ENCODE results near the gene ADGRG6. TPM values are rescaled to one million over a fixed set of nuclear protein-coding genes. Genes with fewer than 3 reads are reported as not detected.
A peak's percentile ranks its signal among the peaks of the same experiment; 100 is the strongest.

The ADGRG6 gene
- total RNA-seq, 1 experiment from 2014 or later: 259 TPM

DNA sequence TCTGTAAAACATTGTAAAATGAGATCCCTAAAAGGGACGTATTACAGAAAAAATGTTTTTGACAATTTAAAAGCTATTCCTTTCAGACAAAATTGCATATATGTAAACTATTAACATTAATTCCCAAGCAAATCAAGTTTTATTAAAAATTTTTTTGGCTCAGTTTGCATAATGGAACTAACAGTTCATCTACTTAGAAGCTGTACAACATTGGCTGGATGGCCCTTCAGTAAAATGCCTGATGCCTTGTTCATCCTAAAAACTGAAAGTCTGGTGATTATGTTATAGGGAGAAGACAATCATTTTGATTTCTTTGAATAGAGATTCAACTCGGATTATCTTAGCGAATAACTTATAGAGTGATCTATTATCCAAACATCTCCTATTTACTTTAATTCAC is 52.8 kb downstream of the ADGRG6 start:
- intact Hi-C loops (cut with micrococcal nuclease; ENCODE audit: unreplicated experiment) (no loop called here), in situ Hi-C loops (cut with HindIII; ENCODE audit: low pct_unique_long_range_greater_than_20kb, low sequenced_read_pairs) (no loop called here)
- H3K4me3 ChIP-seq (ENCODE audit: low read depth in 2 of 2, low read length in 2 of 2): no peak overlapping the region
- no TSS peak for BruUV-seq (replicated peaks)
- H3K36me3 ChIP-seq (ENCODE audit: control insufficient read depth, insufficient read depth, low read length): no peaks in the 10 kb centered on the region; the same call in 1 of the 2 replicates
- peaks cover 4% of the 10 kb centered on the region; the same call in 1 of the 2 replicates for H3K9me3 ChIP-seq (ENCODE audit: control insufficient read depth, insufficient read depth, low read depth, low read length)
- ChIA-PET POLR2A (no interaction called here), CTCF (no interaction called here)
- no peaks in the 10 kb centered on the region for H3K27me3 ChIP-seq (ENCODE audit: control insufficient read depth, insufficient read depth, low read length)
- TF ChIP-seq, protein P1, sequence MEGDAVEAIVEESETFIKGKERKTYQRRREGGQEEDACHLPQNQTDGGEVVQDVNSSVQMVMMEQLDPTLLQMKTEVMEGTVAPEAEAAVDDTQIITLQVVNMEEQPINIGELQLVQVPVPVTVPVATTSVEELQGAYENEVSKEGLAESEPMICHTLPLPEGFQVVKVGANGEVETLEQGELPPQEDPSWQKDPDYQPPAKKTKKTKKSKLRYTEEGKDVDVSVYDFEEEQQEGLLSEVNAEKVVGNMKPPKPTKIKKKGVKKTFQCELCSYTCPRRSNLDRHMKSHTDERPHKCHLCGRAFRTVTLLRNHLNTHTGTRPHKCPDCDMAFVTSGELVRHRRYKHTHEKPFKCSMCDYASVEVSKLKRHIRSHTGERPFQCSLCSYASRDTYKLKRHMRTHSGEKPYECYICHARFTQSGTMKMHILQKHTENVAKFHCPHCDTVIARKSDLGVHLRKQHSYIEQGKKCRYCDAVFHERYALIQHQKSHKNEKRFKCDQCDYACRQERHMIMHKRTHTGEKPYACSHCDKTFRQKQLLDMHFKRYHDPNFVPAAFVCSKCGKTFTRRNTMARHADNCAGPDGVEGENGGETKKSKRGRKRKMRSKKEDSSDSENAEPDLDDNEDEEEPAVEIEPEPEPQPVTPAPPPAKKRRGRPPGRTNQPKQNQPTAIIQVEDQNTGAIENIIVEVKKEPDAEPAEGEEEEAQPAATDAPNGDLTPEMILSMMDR (IDR thresholded peaks at IDR 0.05): no peak
- TF ChIP-seq POLR2AphosphoS5 (IDR thresholded peaks at IDR 0.05; ENCODE audit: low read depth, low read length) (no peak), REST (IDR thresholded peaks at IDR 0.05; ENCODE audit: insufficient read depth in 1 of 2, low read depth in 2 of 2, low read length in 1 of 2) (no peak), TCF7L2 (IDR thresholded peaks at IDR 0.05; ENCODE audit: low read depth, low read length) (no peak), SIN3A (IDR thresholded peaks at IDR 0.05; ENCODE audit: borderline replicate concordance, insufficient read depth, low read depth, low read length) (no peak)
- peak overlapping the region; percentile 100 for H3K27ac ChIP-seq (ENCODE audit: low read length)
- no peak for ATAC-seq
- DNase-seq (ENCODE audit: low read depth, low spot score): no peak
- peaks cover 75% of the 10 kb centered on the region for H3K4me1 ChIP-seq (ENCODE audit: control insufficient read depth, insufficient read depth, low read length)

- intact Hi-C loops (cut with micrococcal nuclease; ENCODE audit: unreplicated experiment): no loop called here
- TF ChIP-seq TCF7L2 (IDR thresholded peaks at IDR 0.05; ENCODE audit: low read depth, low read length) (peak; percentile 55; the same call in 1 of the 2 replicates), SIN3A (IDR thresholded peaks at IDR 0.05; ENCODE audit: borderline replicate concordance, insufficient read depth, low read depth, low read length) (no peak)
Observed at GRCh38 chr6:142355520-142356174, 53.8 kb downstream of the ADGRG6 start.

More at GRCh38 chr6:142355520-142356174, 53.8 kb downstream of the ADGRG6 start:
- Histone ChIP-seq H3K4me3 (ENCODE audit: low read depth in 2 of 2, low read length in 2 of 2) (peak overlapping the region in 1 of 2 experiments; percentile 27; a peak in 2 of 4 replicates), H3K36me3 (ENCODE audit: control insufficient read depth, insufficient read depth, low read length) (no peaks in the 10 kb centered on the region; the same call in 1 of the 2 replicates), H3K9me3 (ENCODE audit: control insufficient read depth, insufficient read depth, low read depth, low read length) (no peaks in the 10 kb centered on the region; the same call in 1 of the 2 replicates), H3K27me3 (ENCODE audit: control insufficient read depth, insufficient read depth, low read length) (no peaks in the 10 kb centered on the region), H3K4me1 (ENCODE audit: control insufficient read depth, insufficient read depth, low read length) (peaks cover 84% of the 10 kb centered on the region), H3K27ac (ENCODE audit: low read length) (peak overlapping the region; percentile 100)
- BruUV-seq (replicated peaks): no TSS peak
- in situ Hi-C loops (cut with HindIII; ENCODE audit: low pct_unique_long_range_greater_than_20kb, low sequenced_read_pairs): no loop called here
- ATAC-seq (peak; percentile 71), DNase-seq (ENCODE audit: low read depth, low spot score) (no peak)
- POLR2A ChIA-PET: interaction anchor here (0.6 to 1.3 kb wide), 4 partner anchors 11 to 28 kb away, joined by 3 to 5 read pairs (median 3); no protein-coding TSS in a partner anchor
- CTCF ChIA-PET: interaction anchor here (0.6 to 1.1 kb wide), 2 partner anchors 19 to 21 kb away, joined by 5 read pairs; no protein-coding TSS in a partner anchor
